HG03558 (cell line): ENCODE results near the gene DCDC2.
A peak's percentile ranks its signal among the peaks of the same experiment; 100 is the strongest.
"Not testable (repeated sequence)": the region's sequence is repeated elsewhere in the genome, so short reads cannot be mapped to it uniquely, and the experiment has no call there.

Experiments used
- ATAC-seq: cut with Tn5 transposase; IDR thresholded peaks from one replicate; pipeline ENCODE4 v1.9.1; 2021; ENCODE audit warnings: moderate number of reproducible peaks; ENCODE audit not compliant: unreplicated experiment; ENCODE audit errors: extremely low read depth

Gene DCDC2

DNA sequence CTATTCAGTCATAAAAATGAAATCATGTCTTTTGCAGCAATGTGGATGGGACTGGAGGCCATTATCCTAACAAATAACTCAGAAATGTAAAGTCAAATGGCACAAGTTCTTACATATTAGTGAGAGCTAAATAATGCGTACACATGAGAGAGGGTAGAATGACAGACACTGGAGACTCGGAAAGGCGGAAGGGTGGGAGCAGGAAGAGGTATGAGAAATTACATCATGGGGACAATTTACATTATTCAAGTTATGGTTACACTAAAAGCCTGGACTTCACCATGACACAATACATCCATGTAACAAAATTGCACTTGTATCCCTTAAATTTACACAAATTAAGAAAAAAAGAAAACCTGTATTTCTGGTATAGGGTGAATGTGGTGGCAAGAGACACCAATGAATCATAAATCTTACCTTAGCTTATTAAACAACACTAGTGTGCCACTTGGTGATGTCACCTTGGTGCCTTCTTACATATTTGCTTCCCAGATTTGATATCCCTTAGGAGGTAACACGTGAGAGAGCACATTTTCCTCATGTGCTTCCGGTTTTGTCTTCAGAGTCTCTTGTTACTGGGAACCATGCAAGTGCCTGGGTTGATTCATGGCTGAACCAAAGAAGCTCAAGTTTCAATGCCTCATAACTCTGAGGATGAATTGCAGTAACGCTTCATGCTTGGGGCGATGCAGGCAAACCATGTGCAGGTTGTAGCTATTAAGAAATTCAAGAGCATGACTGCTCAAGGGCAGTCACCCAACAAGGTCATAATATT lies 84.6 kb downstream of the DCDC2 start:
- no peak for ATAC-seq

- ATAC-seq, result no peak
These were observed 85.3 kb downstream of the DCDC2 start for GRCh38 chr6:24272553-24272952.

GRCh38 chr6:24272148-24272547 lies 85.7 kb downstream of the DCDC2 start:
- no peak for ATAC-seq

GRCh38 chr6:24270011-24270410 lies 87.8 kb downstream of the DCDC2 start:
- ATAC-seq, result no peak

GRCh38 chr6:24258214-24258613 lies 99.6 kb downstream of the DCDC2 start:
- not testable (repeated sequence) for ATAC-seq

GRCh38 chr6:24257282-24257681 lies 100.6 kb downstream of the DCDC2 start:
- ATAC-seq, result no peak

- ATAC-seq, result peak; percentile 97
These were observed 102.2 kb downstream of the DCDC2 start for GRCh38 chr6:24255676-24256075.

GRCh38 chr6:24253360-24253759 lies 104.5 kb downstream of the DCDC2 start:
- ATAC-seq, result no peak

DNA sequence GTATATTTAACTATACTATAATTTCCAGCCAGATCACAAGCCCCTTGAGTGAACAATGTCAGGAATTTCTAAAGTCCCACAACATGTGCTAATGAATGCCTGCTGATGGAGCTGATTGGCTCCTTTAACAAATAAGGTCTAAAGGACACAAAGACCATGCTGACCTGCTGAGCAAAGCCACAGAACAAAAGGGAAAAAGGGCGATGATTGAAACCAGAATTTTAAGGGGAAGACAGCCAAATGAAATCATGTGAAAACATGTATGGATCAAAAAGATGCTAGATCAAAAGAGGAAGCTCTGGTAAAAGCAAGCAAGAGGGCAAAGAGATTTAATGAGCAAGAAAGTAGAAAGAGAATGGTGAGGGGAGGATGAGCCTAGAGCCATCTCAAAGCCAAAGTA lies 105.6 kb downstream of the DCDC2 start:
- no peak for ATAC-seq

DNA sequence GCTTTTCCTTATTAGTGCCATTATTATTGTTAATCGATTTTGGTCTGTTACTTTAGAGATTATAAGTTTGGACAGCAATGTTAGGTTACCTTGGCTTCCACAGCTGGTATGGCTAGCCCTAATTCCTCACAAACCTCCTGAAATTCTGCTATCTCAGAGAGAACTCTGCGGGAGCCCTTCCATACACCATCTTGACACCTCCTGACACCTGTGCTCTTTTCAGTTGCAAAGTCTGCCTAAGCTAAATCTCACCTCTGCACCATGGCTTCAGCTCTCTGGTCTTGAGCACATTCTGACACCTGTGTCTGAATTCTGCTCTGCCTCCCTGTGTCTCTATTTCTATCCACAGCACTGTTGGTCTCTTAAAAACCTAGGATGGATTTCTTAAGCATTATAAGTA lies 106.5 kb downstream of the DCDC2 start:
- ATAC-seq, result no peak

DNA sequence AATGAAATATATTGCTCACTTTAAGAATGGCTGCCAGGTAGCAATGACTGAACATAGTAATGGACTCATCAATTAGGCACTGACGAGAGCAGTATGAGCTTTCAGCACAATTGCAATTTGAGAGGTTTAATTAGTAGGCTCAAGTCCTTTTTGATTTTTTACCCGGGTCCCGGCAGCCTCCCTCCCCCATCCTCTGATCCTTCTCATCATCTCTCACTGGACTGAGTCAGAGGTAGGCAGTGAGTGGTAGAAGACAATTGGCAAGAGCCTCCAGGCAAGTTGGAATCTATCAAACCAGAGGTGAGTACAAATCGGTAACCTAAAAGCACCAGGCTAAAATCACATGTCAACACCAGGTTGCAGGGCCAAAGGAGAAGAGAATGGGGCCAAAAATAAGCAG lies 107.9 kb downstream of the DCDC2 start:
- ATAC-seq, result no peak

DNA sequence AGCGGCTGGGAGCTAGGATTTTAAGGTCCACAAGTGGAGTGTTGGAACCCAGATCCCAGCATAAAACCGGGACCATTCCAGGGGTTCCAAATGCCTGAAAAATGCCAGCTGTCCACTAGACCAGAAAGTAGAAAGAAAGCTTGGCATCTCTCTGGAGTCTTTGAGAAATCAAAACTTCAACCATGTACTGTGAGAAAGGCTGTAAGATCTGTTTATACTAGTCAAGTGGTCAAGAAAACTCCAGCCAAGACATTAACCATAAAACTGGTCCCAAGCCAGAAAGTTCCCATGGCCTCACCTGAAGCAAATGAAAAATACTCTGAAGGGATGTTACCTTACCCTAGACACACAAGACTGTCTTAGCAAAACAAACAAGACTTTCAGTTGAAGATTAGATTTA lies 112.6 kb downstream of the DCDC2 start:
- ATAC-seq, result no peak

- no peak for ATAC-seq
These were observed 114.9 kb downstream of the DCDC2 start for GRCh38 chr6:24242924-24243323.

DNA sequence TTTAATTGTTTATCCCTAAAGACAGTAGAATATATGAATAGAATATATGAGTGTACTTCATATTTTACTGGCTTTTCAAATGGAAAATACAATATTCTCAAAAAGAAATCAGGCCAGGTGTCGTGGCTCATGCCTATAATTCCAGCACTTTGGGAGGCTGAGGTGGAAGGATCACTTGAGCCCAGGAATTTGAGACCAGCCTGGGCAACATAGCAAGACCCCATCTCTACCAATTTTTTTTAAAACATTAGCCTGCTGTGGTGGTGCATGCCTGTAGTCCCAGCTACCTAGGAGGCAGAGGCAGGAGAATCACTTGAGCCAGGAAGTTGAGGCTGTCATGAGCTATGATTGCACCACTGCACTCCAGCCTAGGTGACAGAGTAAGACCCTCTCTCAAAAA lies 116.1 kb downstream of the DCDC2 start:
- not testable (repeated sequence) for ATAC-seq

- ATAC-seq, result no peak
These were observed 116.9 kb downstream of the DCDC2 start for GRCh38 chr6:24240943-24241342.

GRCh38 chr6:24240380-24240928 lies 117.4 kb downstream of the DCDC2 start:
- ATAC-seq, result no peak

DNA sequence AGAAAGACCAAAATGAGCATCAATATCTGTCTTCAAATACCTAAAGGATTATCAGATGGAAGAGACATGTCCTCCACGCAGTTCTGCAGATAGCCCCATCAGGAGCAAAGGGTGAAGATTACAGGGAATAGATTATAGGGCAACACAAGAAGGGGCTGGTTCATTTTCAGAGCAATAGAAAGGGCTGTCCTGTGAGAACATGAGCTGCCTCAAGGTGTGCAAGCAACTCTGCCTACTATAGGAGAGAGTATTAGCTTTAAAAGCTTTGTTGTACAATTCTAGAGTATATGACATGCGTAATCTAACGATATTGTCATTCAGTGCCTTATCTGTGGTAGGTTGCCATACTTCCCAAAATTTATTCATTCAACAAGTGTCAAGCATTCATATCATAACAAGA lies 119.2 kb downstream of the DCDC2 start:
- no peak for ATAC-seq

- ATAC-seq, result not testable (repeated sequence)
These were observed 121.1 kb downstream of the DCDC2 start for GRCh38 chr6:24236779-24237178.

DNA sequence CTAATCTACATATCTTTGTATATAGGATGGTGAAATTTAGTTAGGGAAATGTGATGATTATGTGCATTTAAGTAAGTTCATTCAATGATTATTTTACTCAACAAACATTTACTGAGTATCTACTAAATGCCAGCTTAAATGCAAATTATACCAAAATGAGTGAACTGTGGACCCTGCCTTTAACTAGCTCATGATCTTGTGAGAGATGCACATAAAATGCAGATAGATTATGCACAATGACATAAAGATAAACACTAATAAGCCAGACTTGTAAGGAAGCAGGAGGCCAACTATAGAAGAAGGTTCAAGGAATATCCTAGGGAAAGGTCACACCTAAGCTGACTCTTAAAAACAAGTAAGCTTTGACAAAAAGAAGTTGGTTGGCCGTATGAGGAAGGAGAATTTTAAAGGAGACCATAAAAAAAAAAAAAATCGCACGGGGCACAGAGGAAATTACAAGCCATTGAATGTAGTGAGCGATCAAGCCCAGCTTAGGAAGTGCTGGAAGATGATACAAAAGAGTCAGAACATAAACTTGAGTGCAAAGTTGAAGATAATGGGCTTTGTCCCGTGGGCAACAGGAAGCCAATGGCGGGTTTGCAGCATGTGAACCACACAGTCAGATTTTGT lies 123.9 kb downstream of the DCDC2 start:
- no peak for ATAC-seq

DNA sequence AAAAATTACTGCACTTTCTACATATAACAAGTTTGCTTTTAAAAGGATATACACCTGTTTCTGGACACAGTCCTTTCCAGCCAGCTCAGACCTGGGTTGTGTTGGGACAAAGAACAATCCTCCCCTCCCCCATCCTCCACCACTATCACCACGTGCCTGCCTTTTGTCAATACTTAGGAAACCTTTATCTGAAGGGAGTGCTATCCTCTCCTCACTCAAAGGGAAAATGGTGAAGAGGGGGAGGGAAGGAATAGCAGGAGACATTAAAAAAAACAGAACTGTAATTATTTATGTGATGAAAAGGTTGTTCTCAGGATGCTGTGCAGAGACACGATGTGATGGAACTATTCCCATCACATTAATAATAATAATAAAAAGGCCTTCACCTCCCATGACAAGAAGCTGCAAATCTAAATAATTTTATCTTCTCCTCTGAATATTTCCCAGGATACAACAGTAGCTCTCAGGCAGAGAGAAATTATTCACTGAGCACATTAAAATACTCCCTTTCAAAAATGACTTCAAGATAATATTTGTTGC lies 126.4 kb downstream of the DCDC2 start:
- no peak for ATAC-seq

DNA sequence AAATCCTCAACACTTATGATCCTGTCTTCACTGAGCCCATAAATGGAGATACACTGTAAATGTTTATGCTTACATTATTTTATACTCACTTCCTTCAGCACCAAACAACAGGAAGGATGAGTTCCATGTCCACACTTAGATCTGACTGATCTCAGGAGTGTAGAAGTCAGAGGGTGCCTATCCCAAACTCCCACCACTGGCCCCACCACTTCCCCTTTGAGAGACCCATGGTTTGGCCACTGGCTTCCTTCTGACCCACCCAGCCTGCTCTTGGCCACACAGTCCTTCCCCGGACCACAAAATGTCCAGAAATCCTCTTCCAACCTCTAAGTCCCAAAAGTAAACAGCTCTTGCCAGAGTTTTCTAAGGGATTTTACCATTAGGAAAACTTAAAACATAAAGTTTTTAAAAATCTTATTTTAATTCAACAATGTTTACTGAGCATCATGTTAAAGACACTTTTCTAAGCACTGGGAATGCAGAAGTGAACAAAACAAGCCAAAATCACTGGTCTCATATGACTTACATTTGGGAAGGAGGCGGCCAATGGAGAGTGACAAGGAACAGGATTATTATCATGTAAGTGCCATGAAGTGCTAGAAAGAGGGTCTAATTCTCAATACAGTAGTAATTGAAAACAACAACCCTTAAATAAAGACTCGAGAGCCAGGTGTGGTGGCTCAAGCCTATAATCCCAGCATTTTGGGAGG lies 128.0 kb downstream of the DCDC2 start:
- ATAC-seq, result no peak
